GM18505 (cell line): Measurements from ENCODE around the gene ANAPC10.

Experiments
- ATAC-seq: cut with Tn5 transposase; IDR thresholded peaks from one replicate; pipeline ENCODE4 v1.9.1; 2021; ENCODE audit not compliant: unreplicated experiment
- POLR2A ChIP-seq: IDR thresholded peaks from 4 replicates; pipeline ENCODE4 v1.6.1; 2011; ENCODE audit warnings: borderline replicate concordance; ENCODE audit not compliant: insufficient read depth, insufficient read length; ENCODE audit errors: extremely low read depth

The ANAPC10 gene

GRCh38 chr4:144955104-144955503, 142.9 kb downstream of the ANAPC10 start:
- TF ChIP-seq POLR2A = no peak
- ATAC-seq = no peak

- ATAC-seq = no peak
These were observed 143.8 kb downstream of the ANAPC10 start for GRCh38 chr4:144954230-144954629.

DNA sequence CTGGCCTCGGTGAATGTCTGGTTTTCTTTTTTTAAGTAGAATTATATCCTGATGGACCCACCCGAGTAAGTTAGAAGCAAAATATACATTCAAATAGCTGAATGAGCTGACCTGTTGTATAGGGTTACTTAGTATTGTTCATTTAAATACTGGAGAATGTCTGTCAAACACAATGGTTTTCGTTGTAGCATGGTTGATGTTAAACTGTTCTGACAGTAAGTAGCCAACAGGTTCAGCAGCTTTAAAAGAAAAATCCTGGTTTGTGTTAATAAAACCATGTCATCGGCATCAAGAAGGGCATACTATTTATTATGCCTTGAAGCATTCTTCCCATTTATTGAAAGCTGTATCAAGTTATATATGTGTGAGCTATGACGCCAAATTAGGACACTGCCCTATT, 149.6 kb downstream of the ANAPC10 start:
- TF ChIP-seq POLR2A = no peak
- ATAC-seq = no peak

More at GRCh38 chr4:144954230-144954629, 143.8 kb downstream of the ANAPC10 start:
- no peak for TF ChIP-seq POLR2A

DNA sequence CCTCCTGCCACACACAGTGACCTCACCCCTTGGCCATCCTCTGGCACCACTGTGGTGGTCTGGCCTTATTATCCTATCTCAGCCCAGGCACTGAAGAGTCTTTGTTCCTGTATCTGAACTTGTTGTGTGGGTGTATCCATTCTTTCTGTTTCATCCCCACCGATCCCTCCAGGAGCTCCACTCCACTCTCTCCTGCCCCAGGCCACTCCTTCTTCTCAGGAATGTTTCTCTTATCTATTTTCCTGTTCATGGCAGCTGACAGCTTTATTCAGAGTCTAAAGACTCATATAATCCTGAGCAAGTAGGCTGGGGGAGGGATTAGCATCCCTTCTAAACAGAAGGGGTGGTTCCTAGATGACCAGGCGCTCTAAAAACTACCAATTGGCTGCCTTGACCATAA, 150.0 kb downstream of the ANAPC10 start:
- TF ChIP-seq POLR2A = no peak
- no peak for ATAC-seq
